Esophagus muscularis mucosa (tissue), 4 donors: ENCODE data around the gene TMEM63B. TPM values are rescaled to one million over a fixed set of nuclear protein-coding genes. Genes with fewer than 3 reads are reported as not detected.

Source experiments
- DNase-seq: peaks from one replicate; pipeline ENCODE4 v3.0.0-alpha.2; 2017; ENCODE audit errors: extremely low spot score
- H3K27ac ChIP-seq, 4 donors: fragments of 200-600 bp; sonication (generic); replicated peaks in 1 of 4; 1 replicate in 3 of 4; 2 replicates in 1 of 4; pipeline ENCODE4 v1.5.1; 2016 to 2019; ENCODE audit warnings: mild to moderate bottlenecking in 1 of 4
- H3K27me3 ChIP-seq, 4 donors: fragments of 200-600 bp; sonication (generic); one replicate each; pipeline versions ENCODE4 v1.5.1 to v1.6.0; 2016 to 2019
- H3K36me3 ChIP-seq, 4 donors: fragments of 200-600 bp; sonication (generic); one replicate each; pipeline ENCODE4 v1.5.1; 2016 to 2019
- H3K4me1 ChIP-seq, 4 donors: fragments of 200-600 bp; sonication (generic); one replicate each; pipeline ENCODE4 v1.5.1; 2016 to 2019
- H3K4me3 ChIP-seq, 4 donors: fragments of 200-600 bp; sonication (generic); 1 replicate in 2 of 4; 2 replicates in 2 of 4; pipeline ENCODE4 v1.5.1; 2016 to 2019; ENCODE audit warnings: mild to moderate bottlenecking in 4 of 4, moderate library complexity in 1 of 4
- H3K9me3 ChIP-seq, 4 donors: fragments of 200-600 bp; sonication (generic); 1 replicate in 3 of 4; 2 replicates in 1 of 4; pipeline ENCODE4 v1.5.1; 2016 to 2019
- CTCF ChIP-seq, 3 experiments: fragments of 200-600 bp in 2 of 3; fragments of 450-650 bp in 1 of 3; sonication (generic) in 2 of 3; IDR thresholded peaks; one replicate each; pipeline ENCODE4 v1.5.1; 2017 to 2019; ENCODE audit warnings: antibody characterized with exemption in 3 of 3, mild to moderate bottlenecking in 2 of 3, moderate library complexity in 1 of 3
- EP300 ChIP-seq: sonication (generic); formaldehyde crosslinking; IDR thresholded peaks from one replicate; pipeline ENCODE4 v1.6.1; 2017; ENCODE audit warnings: antibody characterized with exemption
- POLR2A ChIP-seq: fragments of 450-650 bp; IDR thresholded peaks from one replicate; pipeline ENCODE4 v1.6.1; 2017; ENCODE audit warnings: antibody characterized with exemption, moderate library complexity, mild to moderate bottlenecking, low read depth
- POLR2AphosphoS5 ChIP-seq, 2 donors: sonication (generic); formaldehyde crosslinking; IDR thresholded peaks; one replicate each; pipeline ENCODE4 v1.6.1; 2017; ENCODE audit warnings: antibody characterized with exemption in 2 of 2
- WGBS: methylation state at CpG from one replicate; pipeline ENCODE4 v1.1.5; 2018; 5-methylcytosine and 5-hydroxymethylcytosine counted together
- intact Hi-C: fragments of 100-400 bp; cut with DNase I; formaldehyde crosslinking; loops from one replicate; pipeline ENCODE4 v1.15.1; 2023
- total RNA-seq, 4 donors: library from RNA; depleted of rRNA; stranded (reverse); fragments of >200 nt; gene quantifications; one replicate each; pipeline versions ENCODE4 v1.1.0 to v1.2.1, GENCODE V29; 2016

TMEM63B gene
- total RNA-seq, 4 donors from 2014 or later: 18.2 to 31.1 (median 23.3) TPM

GRCh38 chr6:44169154-44169553 lies 41.8 kb downstream of the TMEM63B start:
- Histone ChIP-seq H3K27me3 (peaks cover 0 to 8% (median 0%) of the 10 kb centered on the region in 4 donors), H3K36me3 (no peaks in the 10 kb centered on the region), H3K9me3 (no peaks in the 10 kb centered on the region), H3K4me3 (no peak overlapping the region), H3K27ac (no peak overlapping the region), H3K4me1 (peaks cover 4 to 13% (median 7%) of the 10 kb centered on the region in 4 donors)
- intact Hi-C loops: no loop called here
- DNase-seq: no peak
- no peak for TF ChIP-seq EP300
- no peak for TF ChIP-seq POLR2A
- TF ChIP-seq POLR2AphosphoS5 (IDR thresholded peaks at IDR 0.05): no peak
- no peak for TF ChIP-seq CTCF (IDR thresholded peaks at IDR 0.05)
- WGBS: 68% methylated on average over 9 of the region's 9 CpGs

GRCh38 chr6:44169886-44170570 lies 42.7 kb downstream of the TMEM63B start:
- H3K4me3 ChIP-seq: no peak overlapping the region
- no peak for DNase-seq
- no peak overlapping the region for H3K27ac ChIP-seq
- no peaks in the 10 kb centered on the region for H3K36me3 ChIP-seq
- peaks cover 0 to 3% (median 0%) of the 10 kb centered on the region in 4 donors for H3K27me3 ChIP-seq
- no peaks in the 10 kb centered on the region for H3K9me3 ChIP-seq
- peaks cover 4 to 13% (median 7%) of the 10 kb centered on the region in 4 donors for H3K4me1 ChIP-seq
- WGBS: 85% methylated on average over 9 of the region's 10 CpGs
- TF ChIP-seq POLR2A (no peak), EP300 (no peak), POLR2AphosphoS5 (IDR thresholded peaks at IDR 0.05) (no peak), CTCF (IDR thresholded peaks at IDR 0.05) (no peak)
- intact Hi-C loops: loop anchor here (5.0 kb wide), 2 partner anchors 67 to 167 kb away; no protein-coding TSS in a partner anchor

GRCh38 chr6:44171899-44172546 lies 44.7 kb downstream of the TMEM63B start:
- 81% methylated on average over 12 of the region's 12 CpGs for WGBS
- H3K36me3 ChIP-seq: no peaks in the 10 kb centered on the region
- intact Hi-C loops: loop anchor here (2.0 to 5.0 kb wide), 3 partner anchors 65 to 165 kb away; partner anchors contain the start of gene SLC35B2
- H3K4me1 ChIP-seq: peaks cover 7 to 13% (median 10%) of the 10 kb centered on the region in 4 donors
- no peak overlapping the region for H3K27ac ChIP-seq
- H3K27me3 ChIP-seq: no peaks in the 10 kb centered on the region
- no peak for DNase-seq
- no peak overlapping the region for H3K4me3 ChIP-seq
- TF ChIP-seq CTCF (IDR thresholded peaks at IDR 0.05) (no peak), POLR2AphosphoS5 (IDR thresholded peaks at IDR 0.05) (no peak), POLR2A (no peak), EP300 (no peak)
- no peaks in the 10 kb centered on the region for H3K9me3 ChIP-seq

- 25% methylated on average over 12 of the region's 15 CpGs for WGBS
- TF ChIP-seq POLR2A (no peak), POLR2AphosphoS5 (IDR thresholded peaks at IDR 0.05) (peak; percentile 59 to 72), CTCF (IDR thresholded peaks at IDR 0.05) (peak; percentile 91 to 94 (median 94)), EP300 (no peak)
- no peaks in the 10 kb centered on the region for H3K27me3 ChIP-seq
- no peaks in the 10 kb centered on the region for H3K36me3 ChIP-seq
- no peak overlapping the region for H3K4me3 ChIP-seq
- DNase-seq: peak; percentile 96
- H3K9me3 ChIP-seq: no peaks in the 10 kb centered on the region
- H3K27ac ChIP-seq: no peak overlapping the region
- intact Hi-C loops: loop anchor here (2.0 to 5.0 kb wide), 3 partner anchors 64 to 164 kb away; partner anchors contain the start of gene SLC35B2
- peaks cover 7 to 19% (median 12%) of the 10 kb centered on the region in 4 donors for H3K4me1 ChIP-seq
Observed at GRCh38 chr6:44172731-44173500, 45.6 kb downstream of the TMEM63B start.
